ENCODE measurements around the gene RAB7A.
A peak's percentile ranks its signal among the peaks of the same experiment; 100 is the strongest.

Gene RAB7A

DNA sequence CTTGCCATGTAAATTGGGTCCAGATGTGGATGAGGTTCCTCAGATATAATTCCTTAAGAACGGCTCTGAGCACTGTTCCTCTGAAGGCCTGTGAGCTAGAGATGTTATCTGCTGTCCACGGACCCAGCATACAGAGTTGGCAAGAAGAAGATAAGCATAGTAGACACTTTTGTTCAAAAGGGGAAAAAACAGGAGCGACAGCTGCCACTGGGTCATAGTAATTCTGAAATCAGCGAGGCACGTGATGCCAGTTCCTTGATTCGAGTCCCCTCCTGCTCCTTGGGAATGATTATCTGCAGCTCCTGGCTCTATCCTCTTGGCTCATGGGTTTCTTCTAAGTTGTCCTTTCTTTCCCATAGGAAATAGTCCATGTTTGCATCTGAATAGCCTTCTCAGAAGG, 2.5 kb upstream of the RAB7A start:
- TF ChIP-seq, protein P1, sequence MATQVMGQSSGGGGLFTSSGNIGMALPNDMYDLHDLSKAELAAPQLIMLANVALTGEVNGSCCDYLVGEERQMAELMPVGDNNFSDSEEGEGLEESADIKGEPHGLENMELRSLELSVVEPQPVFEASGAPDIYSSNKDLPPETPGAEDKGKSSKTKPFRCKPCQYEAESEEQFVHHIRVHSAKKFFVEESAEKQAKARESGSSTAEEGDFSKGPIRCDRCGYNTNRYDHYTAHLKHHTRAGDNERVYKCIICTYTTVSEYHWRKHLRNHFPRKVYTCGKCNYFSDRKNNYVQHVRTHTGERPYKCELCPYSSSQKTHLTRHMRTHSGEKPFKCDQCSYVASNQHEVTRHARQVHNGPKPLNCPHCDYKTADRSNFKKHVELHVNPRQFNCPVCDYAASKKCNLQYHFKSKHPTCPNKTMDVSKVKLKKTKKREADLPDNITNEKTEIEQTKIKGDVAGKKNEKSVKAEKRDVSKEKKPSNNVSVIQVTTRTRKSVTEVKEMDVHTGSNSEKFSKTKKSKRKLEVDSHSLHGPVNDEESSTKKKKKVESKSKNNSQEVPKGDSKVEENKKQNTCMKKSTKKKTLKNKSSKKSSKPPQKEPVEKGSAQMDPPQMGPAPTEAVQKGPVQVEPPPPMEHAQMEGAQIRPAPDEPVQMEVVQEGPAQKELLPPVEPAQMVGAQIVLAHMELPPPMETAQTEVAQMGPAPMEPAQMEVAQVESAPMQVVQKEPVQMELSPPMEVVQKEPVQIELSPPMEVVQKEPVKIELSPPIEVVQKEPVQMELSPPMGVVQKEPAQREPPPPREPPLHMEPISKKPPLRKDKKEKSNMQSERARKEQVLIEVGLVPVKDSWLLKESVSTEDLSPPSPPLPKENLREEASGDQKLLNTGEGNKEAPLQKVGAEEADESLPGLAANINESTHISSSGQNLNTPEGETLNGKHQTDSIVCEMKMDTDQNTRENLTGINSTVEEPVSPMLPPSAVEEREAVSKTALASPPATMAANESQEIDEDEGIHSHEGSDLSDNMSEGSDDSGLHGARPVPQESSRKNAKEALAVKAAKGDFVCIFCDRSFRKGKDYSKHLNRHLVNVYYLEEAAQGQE (IDR thresholded peaks at IDR 0.05; ENCODE audit: low read depth): no peak
- no peak for TF ChIP-seq TCF12 (IDR thresholded peaks at IDR 0.05; ENCODE audit: low read depth)
- TF ChIP-seq, protein P2, sequence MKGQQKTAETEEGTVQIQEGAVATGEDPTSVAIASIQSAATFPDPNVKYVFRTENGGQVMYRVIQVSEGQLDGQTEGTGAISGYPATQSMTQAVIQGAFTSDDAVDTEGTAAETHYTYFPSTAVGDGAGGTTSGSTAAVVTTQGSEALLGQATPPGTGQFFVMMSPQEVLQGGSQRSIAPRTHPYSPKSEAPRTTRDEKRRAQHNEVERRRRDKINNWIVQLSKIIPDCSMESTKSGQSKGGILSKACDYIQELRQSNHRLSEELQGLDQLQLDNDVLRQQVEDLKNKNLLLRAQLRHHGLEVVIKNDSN (IDR thresholded peaks at IDR 0.05): no peak
- TF ChIP-seq ZBTB7A (IDR thresholded peaks at IDR 0.05; ENCODE audit: low read depth): no peak
- TF ChIP-seq YY1 (IDR thresholded peaks at IDR 0.05; ENCODE audit: low read depth): no peak
- no peak for TF ChIP-seq CEBPB (IDR thresholded peaks at IDR 0.05)
- TF ChIP-seq TAF1 (IDR thresholded peaks at IDR 0.05; ENCODE audit: low read depth): no peak
- TF ChIP-seq CREB1 (IDR thresholded peaks at IDR 0.05; ENCODE audit: low read depth): no peak
- TF ChIP-seq, protein P3, sequence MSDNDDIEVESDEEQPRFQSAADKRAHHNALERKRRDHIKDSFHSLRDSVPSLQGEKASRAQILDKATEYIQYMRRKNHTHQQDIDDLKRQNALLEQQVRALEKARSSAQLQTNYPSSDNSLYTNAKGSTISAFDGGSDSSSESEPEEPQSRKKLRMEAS (IDR thresholded peaks at IDR 0.05): no peak
- TF ChIP-seq FOXM1 (IDR thresholded peaks at IDR 0.05; ENCODE audit: borderline replicate concordance, low read depth): no peak
- no peak for TF ChIP-seq NFIC (IDR thresholded peaks at IDR 0.05)
- no peak for TF ChIP-seq TEAD4 (IDR thresholded peaks at IDR 0.05)
- no peak for TF ChIP-seq EGR1 (IDR thresholded peaks at IDR 0.05)
- TF ChIP-seq RAD21 (IDR thresholded peaks at IDR 0.05; ENCODE audit: low read depth): no peak
- no peak for TF ChIP-seq EP300 (IDR thresholded peaks at IDR 0.05; ENCODE audit: borderline replicate concordance)

DNA sequence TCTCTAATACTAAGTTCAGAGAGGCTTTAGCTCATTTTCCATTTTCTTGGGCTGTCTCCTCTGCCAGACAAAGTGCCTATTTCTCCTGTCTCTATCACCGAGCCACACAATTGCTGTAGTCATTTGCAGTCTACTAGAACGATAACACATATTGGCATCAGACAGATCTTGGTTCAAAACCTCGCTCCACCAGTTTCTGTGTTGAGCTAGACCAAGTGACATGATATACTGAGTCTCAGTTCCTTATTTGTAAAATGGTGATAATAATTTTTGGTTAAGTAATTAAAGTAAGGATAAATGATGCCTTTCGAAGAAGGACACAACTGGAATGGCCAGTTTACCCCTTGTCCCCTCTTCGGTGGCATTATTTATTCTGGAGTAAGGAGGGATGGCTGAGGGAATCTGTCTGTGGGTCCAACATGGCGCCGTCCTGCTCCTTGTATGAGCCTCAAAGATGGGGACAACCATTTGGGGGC, 398 bp upstream of the RAB7A start:
- no peak for TF ChIP-seq CREB1 (IDR thresholded peaks at IDR 0.05; ENCODE audit: low read depth)
- TF ChIP-seq FOXM1 (IDR thresholded peaks at IDR 0.05; ENCODE audit: borderline replicate concordance, low read depth): no peak
- TF ChIP-seq, protein P2 (IDR thresholded peaks at IDR 0.05): no peak
- peak; percentile 100 for TF ChIP-seq YY1 (IDR thresholded peaks at IDR 0.05; ENCODE audit: low read depth)
- TF ChIP-seq, protein P3 (IDR thresholded peaks at IDR 0.05): no peak

DNA sequence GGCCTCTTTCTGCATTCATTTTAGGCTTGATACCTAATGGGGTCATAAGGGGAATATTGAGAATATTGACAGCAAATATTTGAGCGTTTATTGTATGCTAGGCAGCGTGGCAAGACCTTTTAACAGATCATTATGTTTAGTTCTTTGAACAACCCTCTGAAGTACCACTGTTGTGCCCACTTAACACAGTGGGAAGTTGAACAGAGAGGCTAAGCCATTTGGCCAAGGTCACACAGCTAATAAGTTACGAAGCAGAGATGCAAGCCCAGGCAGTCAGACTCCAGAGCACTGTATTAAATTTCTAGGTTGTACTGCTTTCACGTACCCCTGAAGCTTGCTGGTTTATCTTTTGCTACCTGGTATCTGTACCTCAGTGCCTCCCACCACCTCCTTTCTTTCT, 1.1 kb downstream of the RAB7A start:
- TF ChIP-seq TEAD4 (IDR thresholded peaks at IDR 0.05) (no peak), TAF1 (IDR thresholded peaks at IDR 0.05; ENCODE audit: low read depth) (no peak), ZBTB7A (IDR thresholded peaks at IDR 0.05; ENCODE audit: low read depth) (no peak), RAD21 (IDR thresholded peaks at IDR 0.05; ENCODE audit: low read depth) (no peak), TCF12 (IDR thresholded peaks at IDR 0.05; ENCODE audit: low read depth) (no peak), CREB1 (IDR thresholded peaks at IDR 0.05; ENCODE audit: low read depth) (no peak), NFIC (IDR thresholded peaks at IDR 0.05) (no peak), CEBPB (IDR thresholded peaks at IDR 0.05) (no peak), EGR1 (IDR thresholded peaks at IDR 0.05) (no peak), YY1 (IDR thresholded peaks at IDR 0.05; ENCODE audit: low read depth) (no peak)
- TF ChIP-seq, protein P1 (IDR thresholded peaks at IDR 0.05; ENCODE audit: low read depth): no peak
- TF ChIP-seq, protein P2 (IDR thresholded peaks at IDR 0.05): no peak

DNA sequence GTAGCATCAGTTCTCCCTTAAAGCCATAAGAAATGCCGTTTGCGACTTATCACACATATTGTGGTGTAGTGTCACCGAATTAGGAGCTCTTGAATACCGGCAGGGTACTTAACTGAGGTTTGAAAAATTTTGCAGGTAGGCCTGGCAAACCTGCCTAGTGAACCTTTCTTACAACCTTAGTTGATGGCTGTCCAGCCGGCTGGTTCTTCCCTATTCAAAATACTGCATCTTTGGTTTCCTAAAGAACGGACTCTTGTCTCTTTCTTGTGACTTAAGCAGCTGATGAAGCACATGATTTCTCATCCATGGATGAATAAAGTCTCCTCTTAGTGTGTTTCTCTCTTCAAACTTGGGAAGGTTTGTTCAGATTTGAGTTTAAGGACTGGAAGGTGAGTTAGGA, 1.5 kb downstream of the RAB7A start:
- TF ChIP-seq EP300 (IDR thresholded peaks at IDR 0.05; ENCODE audit: borderline replicate concordance) (no peak), EGR1 (IDR thresholded peaks at IDR 0.05) (no peak), TEAD4 (IDR thresholded peaks at IDR 0.05) (no peak), RAD21 (IDR thresholded peaks at IDR 0.05; ENCODE audit: low read depth) (no peak), FOXM1 (IDR thresholded peaks at IDR 0.05; ENCODE audit: borderline replicate concordance, low read depth) (no peak), NFIC (IDR thresholded peaks at IDR 0.05) (no peak), CEBPB (IDR thresholded peaks at IDR 0.05) (no peak), YY1 (IDR thresholded peaks at IDR 0.05; ENCODE audit: low read depth) (no peak), CREB1 (IDR thresholded peaks at IDR 0.05; ENCODE audit: low read depth) (no peak), TCF12 (IDR thresholded peaks at IDR 0.05; ENCODE audit: low read depth) (no peak), TAF1 (IDR thresholded peaks at IDR 0.05; ENCODE audit: low read depth) (no peak)
- TF ChIP-seq, protein P3 (IDR thresholded peaks at IDR 0.05): no peak
- TF ChIP-seq, protein P1 (IDR thresholded peaks at IDR 0.05; ENCODE audit: low read depth): no peak
- TF ChIP-seq, protein P2 (IDR thresholded peaks at IDR 0.05): no peak
